SK-N-SH treated with all-trans-retinoic acid at 6 μM for 48 hours (cell line): ENCODE results near the gene SLC6A5.

Experiments used
- ATAC-seq: fragments of 200-7000 bp; cut with Tn5 transposase; 3 replicates; pipeline ENCODE4 v1.9.1; 2020; ENCODE audit warnings: mild to moderate bottlenecking, moderate library complexity
- ARNTL ChIP-seq: fragments of 450-650 bp; formaldehyde crosslinking; IDR thresholded peaks from 2 replicates; pipeline ENCODE4 v1.5.0; 2020; ENCODE audit warnings: low read depth, mild to moderate bottlenecking, moderate library complexity, borderline replicate concordance
- BACH2 ChIP-seq: fragments of 250-450 bp; sonication (Bioruptor Pico); IDR thresholded peaks from 2 replicates; pipeline ENCODE4 v1.9.0; 2021; ENCODE audit warnings: mild to moderate bottlenecking, borderline replicate concordance
- CSDC2 ChIP-seq: fragments of 250-450 bp; sonication (Bioruptor Pico); IDR thresholded peaks from 2 replicates; pipeline ENCODE4 v1.5.0; 2020; ENCODE audit warnings: mild to moderate bottlenecking, moderate library complexity
- ESRRG ChIP-seq: fragments of 250-450 bp; sonication (Bioruptor Pico); IDR thresholded peaks from 2 replicates; pipeline ENCODE4 v1.6.1; 2021; ENCODE audit warnings: mild to moderate bottlenecking
- GLIS3 ChIP-seq: fragments of 250-450 bp; sonication (Bioruptor Pico); IDR thresholded peaks from 2 replicates; pipeline ENCODE4 v1.5.0; 2020; ENCODE audit warnings: mild to moderate bottlenecking, moderate library complexity
- ISL1 ChIP-seq: fragments of 250-450 bp; sonication (Bioruptor Pico); IDR thresholded peaks from 2 replicates; pipeline ENCODE4 v2.1.2; 2022; ENCODE audit warnings: mild to moderate bottlenecking, moderate library complexity
- OSR1 ChIP-seq: fragments of 250-450 bp; sonication (Bioruptor Pico); IDR thresholded peaks from 2 replicates; pipeline ENCODE4 v1.8.0; 2022; ENCODE audit warnings: moderate library complexity, mild to moderate bottlenecking, inconsistent platforms
- PPARA ChIP-seq: fragments of 250-450 bp; sonication (Bioruptor Pico); IDR thresholded peaks from 2 replicates; pipeline ENCODE4 v1.5.0; 2020; ENCODE audit warnings: mild to moderate bottlenecking, borderline replicate concordance
- RARB ChIP-seq: fragments of 250-450 bp; sonication (Bioruptor Pico); IDR thresholded peaks from 2 replicates; pipeline ENCODE4 v1.8.0; 2021; ENCODE audit warnings: mild to moderate bottlenecking, moderate library complexity
- SNAI2 ChIP-seq: fragments of 250-450 bp; sonication (Bioruptor Pico); IDR thresholded peaks from 2 replicates; pipeline ENCODE4 v1.5.0; 2020; ENCODE audit warnings: mild to moderate bottlenecking, moderate library complexity
- TCF4 ChIP-seq: fragments of 250-450 bp; sonication (Bioruptor Pico); IDR thresholded peaks from 2 replicates; pipeline ENCODE4 v1.8.0; 2021; ENCODE audit warnings: mild to moderate bottlenecking, moderate library complexity, borderline replicate concordance
- TOX ChIP-seq: fragments of 250-450 bp; sonication (Bioruptor Pico); IDR thresholded peaks from 2 replicates; pipeline ENCODE4 v1.8.0; 2021; ENCODE audit warnings: mild to moderate bottlenecking, moderate library complexity, borderline replicate concordance
- ZC3H10 ChIP-seq: fragments of 250-450 bp; sonication (Bioruptor Pico); IDR thresholded peaks from 2 replicates; pipeline ENCODE4 v1.5.1; 2021; ENCODE audit warnings: mild to moderate bottlenecking, moderate library complexity
- ZFP3 ChIP-seq: fragments of 250-450 bp; sonication (Bioruptor Pico); IDR thresholded peaks from 2 replicates; pipeline ENCODE4 v1.5.0; 2020; ENCODE audit warnings: mild to moderate bottlenecking, moderate library complexity
- ZNF565 ChIP-seq: fragments of 450-650 bp; formaldehyde crosslinking; conservative IDR thresholded peaks from 2 replicates; pipeline ENCODE4 v1.5.0; 2020; ENCODE audit warnings: low read depth, mild to moderate bottlenecking, moderate library complexity
- ZNF8 ChIP-seq: fragments of 450-650 bp; formaldehyde crosslinking; IDR thresholded peaks from 2 replicates; pipeline ENCODE4 v1.5.0; 2020; ENCODE audit warnings: mild to moderate bottlenecking, moderate library complexity
- TF ChIP-seq, protein P1 (sequence below): fragments of 250-450 bp; sonication (Bioruptor Pico); IDR thresholded peaks from 2 replicates; pipeline ENCODE4 v1.8.0; 2020; ENCODE audit warnings: mild to moderate bottlenecking, moderate library complexity, borderline replicate concordance
- TF ChIP-seq, protein P2 (sequence below): fragments of 250-450 bp; sonication (Bioruptor Pico); IDR thresholded peaks from 2 replicates; pipeline ENCODE4 v1.5.0; 2020; ENCODE audit warnings: mild to moderate bottlenecking, moderate library complexity
- TF ChIP-seq, protein P3 (sequence below): fragments of 250-450 bp; sonication (Bioruptor Pico); IDR thresholded peaks from 2 replicates; pipeline ENCODE4 v1.5.1; 2021; ENCODE audit warnings: mild to moderate bottlenecking, moderate library complexity
- TF ChIP-seq, protein P4 (sequence below): fragments of 250-450 bp; sonication (Bioruptor Pico); IDR thresholded peaks from 2 replicates; pipeline ENCODE4 v1.8.0; 2021; ENCODE audit warnings: low read depth, mild to moderate bottlenecking, moderate library complexity, borderline replicate concordance
- TF ChIP-seq, protein P5 (sequence below): fragments of 250-450 bp; sonication (Bioruptor Pico); IDR thresholded peaks from 2 replicates; pipeline ENCODE4 v1.5.1; 2020; ENCODE audit warnings: low read depth, mild to moderate bottlenecking, moderate library complexity

Gene SLC6A5

DNA sequence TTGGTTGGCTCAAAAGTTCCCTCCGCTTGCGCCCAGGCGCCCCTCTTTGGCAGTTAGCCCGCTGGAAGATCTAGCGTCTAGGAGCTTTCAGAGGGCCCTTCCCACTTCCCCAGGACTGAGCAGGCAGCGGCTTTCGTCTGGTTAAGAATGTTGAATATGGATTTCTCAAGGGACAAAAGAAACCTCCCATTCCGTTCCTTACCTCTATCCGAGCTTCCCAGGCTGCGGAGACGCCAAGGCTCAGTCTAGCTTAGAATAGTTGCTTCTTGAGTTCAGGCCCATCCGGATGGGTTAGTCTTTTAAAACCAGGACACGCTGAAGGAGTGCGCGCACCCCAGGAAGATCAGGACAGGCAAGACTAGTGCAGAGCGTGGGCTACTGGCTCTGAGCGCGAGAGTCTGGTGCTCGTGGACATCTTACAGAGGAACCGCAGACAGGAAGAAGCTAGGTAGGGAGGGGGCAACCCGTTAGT lies 71.6 kb downstream of the SLC6A5 start:
- no peak for TF ChIP-seq ZC3H10 (CRISPR knock-in tag)
- no peak for TF ChIP-seq TOX (CRISPR knock-in tag)
- TF ChIP-seq SNAI2 (CRISPR knock-in tag) = no peak
- TF ChIP-seq OSR1 (CRISPR knock-in tag) = no peak
- no peak for TF ChIP-seq CSDC2
- TF ChIP-seq PPARA = no peak
- TF ChIP-seq RARB = no peak
- TF ChIP-seq ARNTL = no peak
- TF ChIP-seq BACH2 = no peak
- TF ChIP-seq ISL1 (CRISPR knock-in tag) = no peak
- TF ChIP-seq, all 23 proteins: peak for 0
- no peak for ATAC-seq

DNA sequence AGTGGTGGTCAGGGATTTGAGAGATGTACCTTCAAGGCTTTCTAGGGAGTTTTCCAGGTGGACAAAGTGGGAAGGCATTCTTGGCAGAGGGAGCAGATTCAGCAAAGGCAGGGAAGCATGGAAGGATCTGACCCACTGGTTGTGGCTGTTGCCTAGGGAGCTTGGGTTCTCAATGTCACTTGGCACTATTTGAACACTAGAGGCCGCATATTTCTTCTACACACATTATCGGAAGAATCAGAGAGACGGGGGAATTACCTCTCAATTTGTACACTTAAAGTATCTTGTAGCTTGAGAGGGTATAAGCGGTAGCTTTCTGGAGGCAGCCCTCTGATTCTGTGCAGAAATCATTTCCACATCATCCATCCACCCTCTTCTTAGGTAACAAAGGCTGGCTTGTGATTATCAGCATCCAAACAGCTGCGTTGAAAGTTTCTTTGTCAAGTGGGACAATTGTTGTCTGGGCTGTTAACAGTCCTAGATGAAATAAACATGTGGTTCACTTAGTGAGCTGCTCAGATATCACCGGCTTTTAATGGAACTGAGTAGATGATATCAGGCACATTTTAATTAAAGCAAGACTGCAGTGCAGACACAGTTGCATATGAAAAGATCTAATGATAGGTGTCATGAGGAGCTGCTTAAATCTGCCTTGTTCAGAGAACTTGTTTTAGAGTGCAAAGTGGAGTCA lies 72.6 kb downstream of the SLC6A5 start:
- peak; percentile 62; the same call in 1 of the 2 replicates for TF ChIP-seq TCF4 (CRISPR knock-in tag)
- TF ChIP-seq ZNF565 (CRISPR knock-in tag) = no peak
- peak; percentile 70 for ATAC-seq

DNA sequence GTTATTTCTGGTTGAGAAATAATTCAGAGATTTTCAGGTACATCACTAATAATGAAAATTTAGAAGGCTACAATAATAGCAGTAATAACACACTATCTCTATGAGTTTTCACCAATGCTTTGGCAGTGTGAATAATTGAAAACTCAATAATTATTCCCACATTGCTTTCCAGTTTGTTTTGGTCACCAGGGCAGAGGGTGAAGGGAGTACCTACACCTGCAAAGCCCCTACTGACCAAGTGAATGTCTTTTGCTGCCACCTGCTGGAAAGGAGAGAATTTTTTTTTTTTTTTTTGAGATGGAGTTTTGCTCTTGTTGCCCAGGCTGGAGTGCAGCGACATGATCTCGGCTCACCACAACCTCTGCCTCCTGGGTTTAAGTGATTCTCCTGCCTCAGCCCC lies 73.2 kb downstream of the SLC6A5 start:
- no peak for TF ChIP-seq ZFP3 (CRISPR knock-in tag)
- no peak for TF ChIP-seq PPARA
- no peak for TF ChIP-seq ZNF8 (CRISPR knock-in tag)
- TF ChIP-seq RARB = no peak
- no peak for TF ChIP-seq TOX (CRISPR knock-in tag)
- TF ChIP-seq, protein P1, sequence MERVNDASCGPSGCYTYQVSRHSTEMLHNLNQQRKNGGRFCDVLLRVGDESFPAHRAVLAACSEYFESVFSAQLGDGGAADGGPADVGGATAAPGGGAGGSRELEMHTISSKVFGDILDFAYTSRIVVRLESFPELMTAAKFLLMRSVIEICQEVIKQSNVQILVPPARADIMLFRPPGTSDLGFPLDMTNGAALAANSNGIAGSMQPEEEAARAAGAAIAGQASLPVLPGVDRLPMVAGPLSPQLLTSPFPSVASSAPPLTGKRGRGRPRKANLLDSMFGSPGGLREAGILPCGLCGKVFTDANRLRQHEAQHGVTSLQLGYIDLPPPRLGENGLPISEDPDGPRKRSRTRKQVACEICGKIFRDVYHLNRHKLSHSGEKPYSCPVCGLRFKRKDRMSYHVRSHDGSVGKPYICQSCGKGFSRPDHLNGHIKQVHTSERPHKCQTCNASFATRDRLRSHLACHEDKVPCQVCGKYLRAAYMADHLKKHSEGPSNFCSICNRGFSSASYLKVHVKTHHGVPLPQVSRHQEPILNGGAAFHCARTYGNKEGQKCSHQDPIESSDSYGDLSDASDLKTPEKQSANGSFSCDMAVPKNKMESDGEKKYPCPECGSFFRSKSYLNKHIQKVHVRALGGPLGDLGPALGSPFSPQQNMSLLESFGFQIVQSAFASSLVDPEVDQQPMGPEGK (CRISPR knock-in tag) = no peak
- TF ChIP-seq, protein P2, sequence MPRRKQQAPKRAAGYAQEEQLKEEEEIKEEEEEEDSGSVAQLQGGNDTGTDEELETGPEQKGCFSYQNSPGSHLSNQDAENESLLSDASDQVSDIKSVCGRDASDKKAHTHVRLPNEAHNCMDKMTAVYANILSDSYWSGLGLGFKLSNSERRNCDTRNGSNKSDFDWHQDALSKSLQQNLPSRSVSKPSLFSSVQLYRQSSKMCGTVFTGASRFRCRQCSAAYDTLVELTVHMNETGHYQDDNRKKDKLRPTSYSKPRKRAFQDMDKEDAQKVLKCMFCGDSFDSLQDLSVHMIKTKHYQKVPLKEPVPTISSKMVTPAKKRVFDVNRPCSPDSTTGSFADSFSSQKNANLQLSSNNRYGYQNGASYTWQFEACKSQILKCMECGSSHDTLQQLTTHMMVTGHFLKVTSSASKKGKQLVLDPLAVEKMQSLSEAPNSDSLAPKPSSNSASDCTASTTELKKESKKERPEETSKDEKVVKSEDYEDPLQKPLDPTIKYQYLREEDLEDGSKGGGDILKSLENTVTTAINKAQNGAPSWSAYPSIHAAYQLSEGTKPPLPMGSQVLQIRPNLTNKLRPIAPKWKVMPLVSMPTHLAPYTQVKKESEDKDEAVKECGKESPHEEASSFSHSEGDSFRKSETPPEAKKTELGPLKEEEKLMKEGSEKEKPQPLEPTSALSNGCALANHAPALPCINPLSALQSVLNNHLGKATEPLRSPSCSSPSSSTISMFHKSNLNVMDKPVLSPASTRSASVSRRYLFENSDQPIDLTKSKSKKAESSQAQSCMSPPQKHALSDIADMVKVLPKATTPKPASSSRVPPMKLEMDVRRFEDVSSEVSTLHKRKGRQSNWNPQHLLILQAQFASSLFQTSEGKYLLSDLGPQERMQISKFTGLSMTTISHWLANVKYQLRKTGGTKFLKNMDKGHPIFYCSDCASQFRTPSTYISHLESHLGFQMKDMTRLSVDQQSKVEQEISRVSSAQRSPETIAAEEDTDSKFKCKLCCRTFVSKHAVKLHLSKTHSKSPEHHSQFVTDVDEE (CRISPR knock-in tag) = no peak
- TF ChIP-seq CSDC2 = no peak
- TF ChIP-seq, protein P3, sequence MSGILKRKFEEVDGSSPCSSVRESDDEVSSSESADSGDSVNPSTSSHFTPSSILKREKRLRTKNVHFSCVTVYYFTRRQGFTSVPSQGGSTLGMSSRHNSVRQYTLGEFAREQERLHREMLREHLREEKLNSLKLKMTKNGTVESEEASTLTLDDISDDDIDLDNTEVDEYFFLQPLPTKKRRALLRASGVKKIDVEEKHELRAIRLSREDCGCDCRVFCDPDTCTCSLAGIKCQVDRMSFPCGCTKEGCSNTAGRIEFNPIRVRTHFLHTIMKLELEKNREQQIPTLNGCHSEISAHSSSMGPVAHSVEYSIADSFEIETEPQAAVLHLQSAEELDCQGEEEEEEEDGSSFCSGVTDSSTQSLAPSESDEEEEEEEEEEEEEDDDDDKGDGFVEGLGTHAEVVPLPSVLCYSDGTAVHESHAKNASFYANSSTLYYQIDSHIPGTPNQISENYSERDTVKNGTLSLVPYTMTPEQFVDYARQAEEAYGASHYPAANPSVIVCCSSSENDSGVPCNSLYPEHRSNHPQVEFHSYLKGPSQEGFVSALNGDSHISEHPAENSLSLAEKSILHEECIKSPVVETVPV (CRISPR knock-in tag) = no peak
- TF ChIP-seq ARNTL = no peak
- TF ChIP-seq, protein P4, sequence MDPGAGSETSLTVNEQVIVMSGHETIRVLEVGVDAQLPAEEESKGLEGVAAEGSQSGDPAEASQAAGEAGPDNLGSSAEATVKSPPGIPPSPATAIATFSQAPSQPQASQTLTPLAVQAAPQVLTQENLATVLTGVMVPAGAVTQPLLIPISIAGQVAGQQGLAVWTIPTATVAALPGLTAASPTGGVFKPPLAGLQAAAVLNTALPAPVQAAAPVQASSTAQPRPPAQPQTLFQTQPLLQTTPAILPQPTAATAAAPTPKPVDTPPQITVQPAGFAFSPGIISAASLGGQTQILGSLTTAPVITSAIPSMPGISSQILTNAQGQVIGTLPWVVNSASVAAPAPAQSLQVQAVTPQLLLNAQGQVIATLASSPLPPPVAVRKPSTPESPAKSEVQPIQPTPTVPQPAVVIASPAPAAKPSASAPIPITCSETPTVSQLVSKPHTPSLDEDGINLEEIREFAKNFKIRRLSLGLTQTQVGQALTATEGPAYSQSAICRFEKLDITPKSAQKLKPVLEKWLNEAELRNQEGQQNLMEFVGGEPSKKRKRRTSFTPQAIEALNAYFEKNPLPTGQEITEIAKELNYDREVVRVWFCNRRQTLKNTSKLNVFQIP = no peak
- no peak for TF ChIP-seq GLIS3 (CRISPR knock-in tag)
- TF ChIP-seq ESRRG (CRISPR knock-in tag) = no peak
- TF ChIP-seq, protein P5, sequence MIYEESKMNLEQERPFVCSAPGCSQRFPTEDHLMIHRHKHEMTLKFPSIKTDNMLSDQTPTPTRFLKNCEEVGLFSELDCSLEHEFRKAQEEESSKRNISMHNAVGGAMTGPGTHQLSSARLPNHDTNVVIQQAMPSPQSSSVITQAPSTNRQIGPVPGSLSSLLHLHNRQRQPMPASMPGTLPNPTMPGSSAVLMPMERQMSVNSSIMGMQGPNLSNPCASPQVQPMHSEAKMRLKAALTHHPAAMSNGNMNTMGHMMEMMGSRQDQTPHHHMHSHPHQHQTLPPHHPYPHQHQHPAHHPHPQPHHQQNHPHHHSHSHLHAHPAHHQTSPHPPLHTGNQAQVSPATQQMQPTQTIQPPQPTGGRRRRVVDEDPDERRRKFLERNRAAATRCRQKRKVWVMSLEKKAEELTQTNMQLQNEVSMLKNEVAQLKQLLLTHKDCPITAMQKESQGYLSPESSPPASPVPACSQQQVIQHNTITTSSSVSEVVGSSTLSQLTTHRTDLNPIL (CRISPR knock-in tag) = no peak
- TF ChIP-seq ZNF565 (CRISPR knock-in tag) = no peak
- TF ChIP-seq OSR1 (CRISPR knock-in tag) = no peak
- TF ChIP-seq SNAI2 (CRISPR knock-in tag) = no peak
- TF ChIP-seq, all 23 proteins: peak for 0
- peak; percentile 74 for ATAC-seq
